ENCODE results near the gene EXOSC1.

EXOSC1 gene

GRCh38 chr10:97444212-97444611 is 1.6 kb downstream of the EXOSC1 start:
- no peak for DNase-seq (ENCODE audit: low read depth, low spot score)
- POLR2A ChIA-PET, result no interaction called here
- CTCF ChIA-PET, result interaction anchor here (0.6 to 2.1 kb wide), 8 partner anchors 10 to 110 kb away, joined by 3 to 9 read pairs (median 4); no protein-coding TSS in a partner anchor
- TF ChIP-seq, protein P1, sequence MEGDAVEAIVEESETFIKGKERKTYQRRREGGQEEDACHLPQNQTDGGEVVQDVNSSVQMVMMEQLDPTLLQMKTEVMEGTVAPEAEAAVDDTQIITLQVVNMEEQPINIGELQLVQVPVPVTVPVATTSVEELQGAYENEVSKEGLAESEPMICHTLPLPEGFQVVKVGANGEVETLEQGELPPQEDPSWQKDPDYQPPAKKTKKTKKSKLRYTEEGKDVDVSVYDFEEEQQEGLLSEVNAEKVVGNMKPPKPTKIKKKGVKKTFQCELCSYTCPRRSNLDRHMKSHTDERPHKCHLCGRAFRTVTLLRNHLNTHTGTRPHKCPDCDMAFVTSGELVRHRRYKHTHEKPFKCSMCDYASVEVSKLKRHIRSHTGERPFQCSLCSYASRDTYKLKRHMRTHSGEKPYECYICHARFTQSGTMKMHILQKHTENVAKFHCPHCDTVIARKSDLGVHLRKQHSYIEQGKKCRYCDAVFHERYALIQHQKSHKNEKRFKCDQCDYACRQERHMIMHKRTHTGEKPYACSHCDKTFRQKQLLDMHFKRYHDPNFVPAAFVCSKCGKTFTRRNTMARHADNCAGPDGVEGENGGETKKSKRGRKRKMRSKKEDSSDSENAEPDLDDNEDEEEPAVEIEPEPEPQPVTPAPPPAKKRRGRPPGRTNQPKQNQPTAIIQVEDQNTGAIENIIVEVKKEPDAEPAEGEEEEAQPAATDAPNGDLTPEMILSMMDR (IDR thresholded peaks at IDR 0.05; ENCODE audit: insufficient read depth, low read length, missing control alignments), result no peak
- H3K4me3 ChIP-seq (ENCODE audit: low read depth, low read length), result 0 out of 2 replicates have a peak overlapping the region, but pooled peaks have one; percentile 1

GRCh38 chr10:97442277-97442676 is 3.5 kb downstream of the EXOSC1 start:
- DNase-seq (ENCODE audit: low read depth, low spot score), result no peak
- ChIA-PET POLR2A (no interaction called here), CTCF (interaction anchor here (0.6 to 1.2 kb wide), 3 partner anchors 10 to 111 kb away, joined by 3 to 4 read pairs (median 3); no protein-coding TSS in a partner anchor)
- H3K4me3 ChIP-seq (ENCODE audit: low read depth, low read length), result no peak overlapping the region
- TF ChIP-seq, protein P1 (IDR thresholded peaks at IDR 0.05; ENCODE audit: insufficient read depth, low read length, missing control alignments), result no peak

DNA sequence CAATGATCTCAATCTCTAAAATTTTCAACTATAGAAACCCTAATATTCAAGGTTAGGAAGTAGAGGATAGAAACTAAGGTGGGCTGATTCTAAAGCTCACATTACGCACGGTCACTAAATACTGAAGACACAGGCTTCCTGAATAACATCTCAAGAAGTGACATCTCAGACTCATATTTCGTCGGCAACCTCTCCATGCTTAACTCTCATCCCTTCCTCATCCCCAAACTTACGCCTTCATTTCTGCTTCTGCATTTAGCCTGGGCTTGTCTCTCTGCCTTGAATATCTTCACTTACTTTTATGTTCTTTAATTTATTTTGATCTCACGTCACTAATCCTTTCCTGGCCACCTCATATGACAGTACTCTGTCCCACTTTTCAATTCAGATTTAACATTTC is 10.6 kb downstream of the EXOSC1 start:
- CTCF ChIA-PET, result interaction anchor here (1.4 to 2.0 kb wide), 2 partner anchors 9 to 10 kb away, joined by 3 to 9 read pairs; no protein-coding TSS in a partner anchor

GRCh38 chr10:97434557-97434956 is 11.2 kb downstream of the EXOSC1 start:
- DNase-seq (ENCODE audit: low read depth, low spot score), result no peak
- H3K4me3 ChIP-seq (ENCODE audit: low read depth, low read length), result no peak overlapping the region
- ChIA-PET CTCF (interaction anchor here (1.0 to 2.0 kb wide), 5 partner anchors 10 to 27 kb away, joined by 3 to 9 read pairs (median 4); no protein-coding TSS in a partner anchor), POLR2A (interaction anchor here (1.1 kb wide), 1 partner anchor 12 kb away, joined by 3 read pairs; no protein-coding TSS in a partner anchor)
- TF ChIP-seq, protein P1 (IDR thresholded peaks at IDR 0.05; ENCODE audit: insufficient read depth, low read length, missing control alignments), result no peak

More for the DNA sequence above, 10.6 kb downstream of the EXOSC1 start:
- DNase-seq (ENCODE audit: low read depth, low spot score), result no peak
- H3K4me3 ChIP-seq (ENCODE audit: low read depth, low read length), result no peak overlapping the region
- TF ChIP-seq, protein P1 (IDR thresholded peaks at IDR 0.05; ENCODE audit: insufficient read depth, low read length, missing control alignments), result no peak
- POLR2A ChIA-PET, result interaction anchor here (1.1 kb wide), 1 partner anchor 12 kb away, joined by 3 read pairs; no protein-coding TSS in a partner anchor

GRCh38 chr10:97434055-97434454 is 11.8 kb downstream of the EXOSC1 start:
- ChIA-PET CTCF (interaction anchor here (0.6 to 2.0 kb wide), 6 partner anchors 9 to 31 kb away, joined by 3 to 9 read pairs (median 4); no protein-coding TSS in a partner anchor), POLR2A (interaction anchor here (1.1 kb wide), 1 partner anchor 11 kb away, joined by 3 read pairs; no protein-coding TSS in a partner anchor)
- H3K4me3 ChIP-seq (ENCODE audit: low read depth, low read length), result no peak overlapping the region
- DNase-seq (ENCODE audit: low read depth, low spot score), result no peak
- TF ChIP-seq, protein P1 (IDR thresholded peaks at IDR 0.05; ENCODE audit: insufficient read depth, low read length, missing control alignments), result no peak

DNA sequence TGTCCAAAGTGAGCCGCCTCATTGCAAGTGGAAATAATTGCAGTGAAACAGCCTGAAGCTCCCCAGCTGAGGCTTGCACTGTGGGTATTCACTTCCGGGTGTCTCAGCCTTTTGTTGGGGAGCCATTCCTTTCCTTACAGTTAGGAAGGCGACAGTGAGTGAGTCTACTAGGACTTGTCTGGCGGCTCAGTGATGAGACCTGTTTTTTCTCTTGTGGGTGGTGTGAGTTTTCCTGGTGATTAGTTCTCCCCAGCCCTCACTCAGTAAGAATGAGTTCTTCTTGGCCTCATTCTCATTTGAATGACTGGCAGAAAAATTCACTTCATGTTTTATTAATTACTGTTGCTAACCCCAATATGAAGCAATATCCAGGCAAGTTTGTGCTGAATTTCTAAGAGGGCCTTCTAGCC is 17.2 kb downstream of the EXOSC1 start:
- ChIA-PET CTCF (interaction anchor here (1.1 to 1.3 kb wide), 3 partner anchors 9 to 19 kb away, joined by 3 read pairs; no protein-coding TSS in a partner anchor), POLR2A (interaction anchor here (0.8 kb wide), 1 partner anchor 11 kb away, joined by 5 read pairs; no protein-coding TSS in a partner anchor)
- TF ChIP-seq, protein P1 (IDR thresholded peaks at IDR 0.05; ENCODE audit: insufficient read depth, low read length, missing control alignments), result no peak

More for the DNA sequence above, 17.2 kb downstream of the EXOSC1 start:
- no peak for DNase-seq (ENCODE audit: low read depth, low spot score)
- peak overlapping the region; percentile 96 for H3K4me3 ChIP-seq (ENCODE audit: low read depth, low read length)

Measured in AG04449 (cell line).